HCEC 1CT (cell line): ENCODE results near the gene KCNQ1.

Source experiments
- DNase-seq: peaks from one replicate; pipeline ENCODE4 v3.0.0-alpha.2; 2017

Gene KCNQ1

DNA sequence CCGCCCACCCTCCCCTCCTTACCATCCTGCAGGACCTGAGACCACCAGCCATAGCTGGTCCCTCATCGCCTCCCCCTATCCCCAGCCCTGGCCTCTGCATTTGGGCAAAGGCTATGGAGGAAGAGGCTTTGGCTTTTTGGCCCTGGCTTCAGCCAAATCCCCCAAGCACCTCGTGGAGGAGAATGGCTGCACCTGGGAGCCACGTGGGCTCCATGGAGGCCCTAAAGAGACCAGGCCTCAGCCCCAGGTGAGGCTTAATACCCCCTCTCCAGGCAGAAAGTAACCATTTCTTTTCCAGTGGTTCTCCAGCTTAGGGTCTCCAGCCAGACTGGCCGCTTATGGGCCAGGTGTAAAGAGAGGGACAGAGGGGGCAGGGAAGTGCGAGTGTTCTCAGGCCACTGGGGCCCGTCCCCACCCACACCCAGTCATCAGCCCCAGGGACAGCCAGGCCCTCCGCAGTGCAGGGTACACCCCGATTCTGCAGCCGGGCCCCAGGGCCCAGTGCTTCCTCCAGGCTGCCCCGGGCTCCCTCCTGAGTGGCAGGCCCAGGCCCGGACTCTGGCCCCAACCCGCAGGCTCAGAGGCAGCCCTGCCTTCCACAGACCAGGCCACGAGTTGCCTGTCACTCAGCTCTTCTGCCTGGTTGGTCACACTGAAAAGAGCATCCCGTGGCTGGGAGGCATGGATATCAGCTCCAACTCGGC is 414.3 kb downstream of the KCNQ1 start:
- no peak for DNase-seq

DNA sequence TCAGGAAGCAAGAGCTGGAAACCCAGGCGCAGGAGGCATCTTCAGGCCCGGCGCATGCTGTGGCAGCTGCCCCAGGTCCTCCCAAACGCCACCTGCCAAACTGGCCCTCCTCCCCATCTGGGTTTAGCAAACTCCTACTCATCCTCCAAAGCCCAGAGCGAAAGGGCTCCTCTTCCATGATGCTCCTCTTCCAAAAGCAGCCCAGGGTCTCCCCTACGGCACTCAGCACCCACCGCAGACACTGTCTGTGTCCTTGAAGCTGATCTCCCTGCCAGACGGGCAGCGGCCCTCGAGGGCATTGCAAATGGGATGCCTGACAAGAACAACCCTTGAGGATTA is 414.9 kb downstream of the KCNQ1 start:
- no peak for DNase-seq

GRCh38 chr11:2860636-2861035 is 415.8 kb downstream of the KCNQ1 start:
- DNase-seq: peak; percentile 38

GRCh38 chr11:2862395-2863275 is 417.8 kb downstream of the KCNQ1 start:
- DNase-seq: no peak

GRCh38 chr11:2863276-2863618 is 418.4 kb downstream of the KCNQ1 start:
- no peak for DNase-seq

GRCh38 chr11:2864901-2865300 is 420.1 kb downstream of the KCNQ1 start:
- no peak for DNase-seq

DNA sequence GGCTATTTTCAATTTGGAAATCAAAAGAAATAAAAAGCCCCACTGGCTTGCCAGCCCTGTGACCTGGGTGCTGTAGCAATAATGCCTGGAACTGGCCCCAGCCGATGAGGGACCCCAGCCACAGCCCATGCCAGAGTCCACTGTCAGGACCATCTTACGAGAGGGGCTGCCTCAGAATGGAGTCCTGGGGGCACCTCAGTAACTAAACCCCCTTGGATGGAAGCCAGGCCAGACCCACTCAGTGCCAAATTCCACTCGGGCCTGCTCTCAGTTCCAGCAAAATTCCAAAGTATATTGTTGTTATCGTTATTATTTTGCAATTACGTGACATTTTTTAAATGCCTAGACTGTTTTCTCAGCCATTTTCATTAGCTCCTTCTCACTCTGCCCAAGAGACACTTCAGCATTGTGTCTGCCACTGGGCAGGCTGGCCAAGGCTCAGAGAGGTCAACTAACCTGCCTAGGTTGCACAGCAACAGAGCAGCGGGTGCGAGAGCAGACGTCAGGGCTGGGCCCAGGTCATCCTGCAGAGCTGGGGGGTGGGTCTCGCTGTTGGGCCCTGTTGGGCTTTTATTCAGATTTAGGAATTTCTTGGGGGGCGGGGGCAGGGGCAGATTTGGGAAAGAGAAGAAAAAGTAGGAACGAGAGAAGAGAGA is 421.2 kb downstream of the KCNQ1 start:
- DNase-seq: no peak

DNA sequence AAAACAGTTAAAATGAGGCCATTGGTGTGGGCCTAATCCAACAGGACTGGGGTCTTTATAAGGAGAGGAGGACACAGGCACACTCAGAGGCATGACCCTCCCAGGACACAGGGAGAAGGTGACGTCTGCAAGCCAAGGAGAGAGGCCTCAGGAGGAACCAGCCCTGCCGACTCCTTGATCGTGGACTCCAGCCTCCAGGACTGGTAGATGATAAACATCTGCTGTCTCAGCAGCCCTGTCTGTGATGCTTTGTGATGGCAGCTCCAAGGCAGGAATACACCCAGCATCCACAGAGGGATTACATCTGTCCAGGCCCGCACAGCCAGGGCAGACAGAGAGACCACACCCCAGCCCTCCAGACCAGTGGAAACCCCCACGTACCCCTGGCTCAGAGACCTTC is 422.3 kb downstream of the KCNQ1 start:
- no peak for DNase-seq

GRCh38 chr11:2867722-2868505 is 423.1 kb downstream of the KCNQ1 start:
- no peak for DNase-seq

GRCh38 chr11:2868506-2869133 is 423.8 kb downstream of the KCNQ1 start:
- no peak for DNase-seq

- DNase-seq: no peak
These were observed 424.3 kb downstream of the KCNQ1 start for GRCh38 chr11:2869134-2869526.

DNA sequence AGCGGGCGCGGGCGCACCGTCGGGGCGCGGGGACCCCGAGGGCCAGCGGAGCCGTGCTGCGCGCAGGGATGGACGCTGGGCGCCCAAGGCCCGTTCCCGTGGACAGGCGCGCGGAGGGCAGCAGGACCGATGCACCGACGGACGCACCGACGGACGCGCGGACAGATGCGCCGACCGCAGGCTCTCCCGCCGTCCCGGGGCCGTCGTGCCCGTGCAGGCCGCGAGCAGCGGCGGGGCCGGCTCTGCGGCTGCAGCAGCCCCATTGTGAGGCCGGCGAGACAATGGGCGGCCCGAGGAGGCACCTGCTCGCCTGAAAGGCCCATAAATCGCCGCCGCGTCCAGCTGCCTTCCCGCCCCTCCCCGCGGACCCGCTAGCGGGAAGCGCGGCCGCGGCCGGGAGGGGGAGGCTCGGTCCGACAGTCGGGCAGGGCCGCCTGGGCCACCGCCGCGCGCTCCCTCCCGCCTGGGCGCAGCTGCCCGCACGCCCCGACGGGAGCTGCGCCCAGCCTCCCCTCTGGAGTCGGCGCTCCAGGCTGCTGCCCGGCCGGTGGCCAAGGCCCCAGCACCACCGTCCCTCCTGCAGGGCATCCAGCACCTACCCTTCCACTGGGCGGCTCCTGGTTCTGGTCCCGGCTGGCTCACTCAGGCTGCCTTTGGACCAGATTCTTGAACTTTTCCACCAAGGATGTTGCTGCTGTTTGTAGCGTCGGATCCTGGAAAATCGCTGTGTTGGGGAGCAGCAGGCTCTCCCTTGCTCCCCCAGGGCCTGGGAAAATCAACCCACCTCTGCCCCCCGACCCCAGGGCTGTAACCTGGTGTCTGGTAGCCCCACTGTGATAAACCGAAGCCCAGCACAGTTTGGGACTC is 425.0 kb downstream of the KCNQ1 start:
- DNase-seq: no peak

- DNase-seq: no peak
These were observed 425.7 kb downstream of the KCNQ1 start for GRCh38 chr11:2870460-2870859.

- no peak for DNase-seq
These were observed 426.3 kb downstream of the KCNQ1 start for GRCh38 chr11:2870969-2871680.

DNA sequence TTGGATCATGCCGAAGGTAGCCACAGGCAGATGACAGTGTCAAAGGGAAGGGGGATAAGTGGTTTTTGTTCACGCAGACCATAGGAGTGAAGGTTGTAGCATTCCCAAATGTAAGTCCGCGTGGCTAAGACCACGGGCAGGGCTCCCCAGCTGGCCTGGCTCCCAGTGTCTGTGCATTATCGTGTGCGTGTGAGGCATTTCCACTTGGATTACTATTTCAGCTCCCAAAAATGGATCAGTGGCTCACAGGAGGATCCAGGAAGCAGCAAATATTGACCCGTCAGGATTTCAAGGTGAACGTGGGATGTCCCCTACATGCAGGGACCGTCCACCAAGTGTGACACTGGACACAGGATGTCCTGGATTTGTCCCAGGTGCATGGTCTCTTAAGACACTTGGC is 430.2 kb downstream of the KCNQ1 start:
- no peak for DNase-seq

GRCh38 chr11:2877474-2877873 is 432.7 kb downstream of the KCNQ1 start:
- DNase-seq: no peak

GRCh38 chr11:2878782-2879181 is 434.0 kb downstream of the KCNQ1 start:
- DNase-seq: no peak

DNA sequence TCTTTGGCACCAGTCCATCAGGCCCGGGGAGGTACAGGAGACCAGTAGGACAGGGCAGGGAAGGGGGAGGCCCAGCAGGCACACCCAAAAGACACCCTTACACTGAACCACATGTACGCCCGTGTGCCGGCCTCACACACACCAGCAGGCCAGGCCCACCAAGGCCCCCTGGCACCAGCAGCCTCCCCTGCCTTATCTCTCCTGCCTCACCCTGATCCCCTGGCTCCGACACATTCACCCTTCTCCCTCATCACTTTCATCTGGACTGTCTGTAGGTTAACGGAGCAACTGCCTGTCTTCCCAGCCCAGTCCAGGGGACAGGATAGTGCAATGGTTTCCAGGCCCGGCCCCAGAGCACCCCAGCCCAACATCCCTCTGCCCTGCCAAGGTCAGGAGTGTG is 435.8 kb downstream of the KCNQ1 start:
- no peak for DNase-seq

GRCh38 chr11:2881076-2881980 is 436.5 kb downstream of the KCNQ1 start:
- no peak for DNase-seq

- no peak for DNase-seq
These were observed 437.2 kb downstream of the KCNQ1 start for GRCh38 chr11:2881981-2882375.
